DMS79 treated with DMSO at 0.1 percent for 48 hours (cell line): ENCODE measurements around the gene PLS3.

Experiments used
- DNase-seq: peaks from one replicate; lab custom pipeline; 2025; lab: John Stamatoyannopoulos, UW

PLS3 gene

DNA sequence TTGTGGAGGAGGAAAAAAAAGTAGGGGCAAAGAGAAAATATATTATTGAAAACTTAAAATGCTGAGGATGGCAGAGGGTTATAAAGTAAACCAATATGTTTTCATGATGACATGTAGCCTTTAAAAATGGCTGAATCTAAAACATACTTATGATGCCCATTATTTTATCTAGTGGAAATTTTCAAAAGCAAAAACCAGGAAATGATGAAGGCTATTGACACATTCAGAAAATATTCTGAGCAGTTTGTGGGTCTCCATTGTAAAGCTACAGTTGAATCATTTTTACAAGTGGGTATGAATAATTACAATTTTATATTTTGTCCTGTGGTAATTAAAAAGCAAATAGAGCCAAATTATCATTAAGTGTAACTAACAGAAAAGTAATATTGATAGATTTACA lies 10.7 kb downstream of the PLS3 start:
- DNase-seq: no peak

DNA sequence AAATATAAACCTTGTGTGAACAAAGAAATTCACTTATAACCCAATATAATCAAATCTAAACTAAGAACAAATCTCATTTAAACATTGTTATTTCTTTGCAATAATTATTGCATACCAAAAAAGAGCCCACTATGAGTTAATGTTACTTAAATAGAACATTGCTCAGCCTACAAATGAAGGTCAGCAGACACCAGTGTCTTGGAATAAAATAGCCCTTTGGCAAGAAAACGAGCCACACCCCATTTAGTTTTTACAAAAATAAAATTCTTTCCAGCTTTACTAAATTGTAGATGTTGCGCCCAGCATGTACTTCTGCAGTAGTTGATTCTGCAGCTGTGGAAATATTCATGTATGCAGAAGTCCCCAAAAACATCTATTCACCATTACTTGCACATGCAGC lies 12.2 kb downstream of the PLS3 start:
- no peak for DNase-seq

DNA sequence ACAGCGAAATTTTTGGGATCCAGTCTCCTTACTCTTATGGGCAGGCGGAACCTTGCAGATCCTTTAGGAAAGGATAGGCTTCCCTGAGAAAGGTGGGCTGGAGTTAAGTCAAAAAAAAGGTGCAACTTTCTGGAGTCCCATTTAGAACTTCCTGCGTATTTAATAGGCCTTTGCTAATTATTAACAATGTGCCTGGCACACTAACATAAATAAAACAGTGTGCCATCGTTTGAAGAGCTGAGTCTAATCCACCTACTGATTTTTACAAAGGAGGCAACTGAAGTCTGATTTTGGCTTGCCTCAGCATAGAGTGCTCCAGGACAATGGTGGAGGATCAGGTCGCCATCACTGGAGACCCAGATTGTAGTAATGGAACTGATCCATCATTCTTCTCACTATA lies 15.7 kb downstream of the PLS3 start:
- no peak for DNase-seq

DNA sequence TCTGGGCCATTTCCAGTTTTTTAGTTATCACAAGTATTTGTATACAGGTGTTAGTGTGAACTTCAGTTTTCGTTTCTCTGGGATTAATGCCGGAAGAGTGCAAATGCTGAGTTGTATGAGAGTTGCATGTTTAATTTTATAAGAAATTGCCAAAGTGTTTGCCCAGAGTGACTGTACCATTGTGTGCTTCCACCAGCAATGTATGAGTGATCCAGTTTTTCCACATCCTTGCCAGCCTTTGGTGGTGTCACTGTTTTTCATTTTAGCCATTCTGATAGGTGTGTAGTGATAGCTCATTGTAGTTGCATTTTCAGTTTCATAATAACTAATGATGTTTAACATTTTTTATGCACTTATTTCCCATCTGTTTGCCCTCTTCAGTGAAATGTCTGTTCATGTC lies 18.4 kb downstream of the PLS3 start:
- DNase-seq: no peak

DNA sequence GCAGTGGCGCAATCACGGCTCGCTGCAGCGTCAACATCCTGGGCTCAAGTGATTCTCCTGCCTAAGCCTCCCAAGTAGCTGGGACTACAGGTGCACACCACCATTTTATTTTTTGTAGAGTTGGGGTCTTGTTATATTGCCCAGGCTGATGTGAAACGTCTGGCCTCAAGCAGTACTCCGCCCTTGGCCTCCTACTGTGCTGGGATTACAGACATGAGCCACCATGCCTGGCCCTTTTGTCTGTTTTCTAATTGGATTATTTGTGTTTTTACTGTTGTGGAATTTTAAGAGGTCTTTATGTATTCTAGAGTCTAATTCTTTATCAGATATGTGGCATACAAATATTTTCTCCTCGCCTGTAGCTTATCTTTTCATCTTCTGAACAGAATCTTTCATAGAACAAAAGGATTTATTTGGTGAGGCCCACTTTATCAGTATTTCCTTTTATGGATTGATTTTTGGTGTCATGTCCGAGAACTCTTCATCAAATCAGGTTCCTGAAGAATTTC lies 18.9 kb downstream of the PLS3 start:
- DNase-seq: no peak

DNA sequence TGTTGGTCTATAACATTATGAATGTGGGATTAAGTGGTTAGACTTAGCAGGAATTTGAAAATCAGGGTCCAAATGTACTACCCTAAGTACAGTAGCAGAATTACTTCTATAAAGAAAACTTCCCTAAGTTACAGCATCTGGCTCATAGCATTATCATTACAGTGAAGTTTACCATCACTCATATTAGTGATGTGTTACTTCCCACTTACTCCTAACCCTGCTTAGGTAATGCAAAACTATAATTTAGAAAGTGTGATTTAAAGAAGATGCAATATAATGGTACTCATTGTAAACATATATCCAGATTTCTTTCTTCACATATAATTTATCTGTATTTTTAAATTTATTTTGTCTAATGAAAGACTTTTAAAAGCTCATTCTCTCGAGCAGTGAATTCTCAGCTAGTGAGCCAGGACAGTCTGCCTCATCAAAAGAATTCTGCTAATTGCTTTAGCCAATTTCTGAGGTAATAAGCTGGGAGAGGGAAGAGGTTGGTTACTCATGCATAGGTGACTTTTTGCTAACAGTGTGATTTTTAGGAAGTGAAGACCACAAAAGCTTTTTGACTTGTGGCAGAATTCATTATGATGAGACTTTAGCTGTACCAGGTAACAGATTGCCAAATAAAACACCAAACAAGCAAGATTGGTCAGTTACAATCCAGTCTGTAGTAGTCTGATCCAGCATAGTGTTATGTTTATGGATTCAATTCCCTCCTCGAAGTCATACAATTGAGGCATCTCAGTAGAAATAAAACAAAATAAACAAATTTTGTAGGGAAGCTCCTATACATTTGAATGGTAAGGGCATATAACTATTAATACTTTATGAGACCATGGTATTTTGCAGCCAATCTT lies 21.0 kb downstream of the PLS3 start:
- DNase-seq: no peak

DNA sequence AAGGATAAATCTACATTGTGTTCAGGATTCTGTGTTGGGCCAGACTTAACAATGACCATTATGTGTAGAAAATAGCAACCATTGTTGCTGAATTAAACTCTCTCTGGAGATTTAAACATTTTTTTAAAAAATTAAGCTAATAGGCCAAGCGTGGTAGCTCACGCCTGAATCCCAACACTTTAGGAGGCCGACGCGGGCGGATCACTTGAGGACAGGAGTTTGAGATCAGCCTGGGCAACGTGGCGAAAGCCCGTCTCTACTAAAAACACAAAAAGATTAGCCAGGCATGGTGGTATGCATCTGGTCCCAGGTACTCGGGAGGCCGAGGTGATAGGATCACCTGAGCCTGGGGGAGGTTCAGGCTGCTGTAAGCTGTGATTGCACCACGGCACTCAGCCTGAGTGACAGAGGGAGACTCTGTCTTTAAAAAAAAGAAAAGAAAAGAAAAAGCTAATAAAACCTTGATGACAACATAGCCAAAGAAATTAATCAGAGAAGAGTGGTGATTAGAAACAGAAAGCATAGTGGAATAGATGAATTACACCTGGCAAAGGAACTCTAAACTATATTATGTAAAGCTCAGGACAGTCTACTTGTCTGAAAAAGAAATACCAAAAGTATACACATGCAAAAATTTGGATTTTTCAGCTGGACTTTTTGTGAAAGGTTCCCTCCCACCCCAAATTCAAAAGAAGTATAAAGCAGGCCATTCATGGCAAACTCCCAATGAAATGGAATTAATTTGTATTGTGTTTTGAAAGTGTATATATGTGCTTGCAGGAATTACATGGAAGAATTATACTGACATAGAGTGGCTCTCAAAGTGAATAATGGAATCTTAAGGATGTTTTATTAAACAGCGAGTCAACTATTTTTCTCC lies 21.9 kb downstream of the PLS3 start:
- no peak for DNase-seq

DNA sequence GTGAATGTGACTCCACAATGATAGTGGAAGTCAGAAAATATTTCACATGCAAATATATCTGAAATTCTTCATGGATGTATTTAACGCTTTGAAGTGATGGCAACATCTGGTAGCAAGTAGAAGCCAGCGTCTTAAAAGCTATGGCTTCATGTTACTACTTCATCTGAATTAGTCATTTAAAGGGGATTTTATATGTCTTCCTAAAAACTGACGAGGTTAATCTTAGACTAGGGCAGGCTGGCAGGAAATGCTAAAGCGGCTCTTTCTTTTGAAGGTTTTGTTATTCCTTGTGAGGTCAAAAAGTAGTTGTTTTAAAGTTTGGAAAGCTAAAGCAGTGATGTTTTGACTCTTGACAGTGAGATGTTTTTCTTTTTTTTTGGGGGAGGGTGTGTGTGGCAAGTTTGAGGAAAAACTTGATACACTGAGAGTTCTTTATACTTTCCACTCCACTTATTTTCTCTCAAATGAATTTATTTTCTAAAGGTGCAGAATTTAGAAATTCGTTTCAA lies 22.6 kb downstream of the PLS3 start:
- DNase-seq: no peak

DNA sequence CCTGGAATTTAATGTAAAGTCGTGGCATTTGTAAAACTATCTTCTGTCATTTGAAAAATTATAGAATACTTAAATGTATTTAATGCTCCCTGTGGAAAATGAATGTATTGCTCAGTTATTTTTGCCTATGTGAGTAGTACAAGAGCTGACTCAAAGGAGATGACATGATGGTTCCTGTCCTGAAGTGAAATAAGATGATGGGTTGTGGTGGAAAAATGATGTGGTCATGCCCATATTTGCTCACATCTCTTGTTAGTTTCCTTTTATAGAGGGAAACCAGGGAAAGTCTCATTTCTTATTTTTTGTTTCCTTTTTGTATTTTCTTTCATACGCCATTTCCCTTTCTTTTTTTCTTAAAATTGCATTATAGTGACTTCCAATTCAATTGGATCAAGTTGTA lies 23.7 kb downstream of the PLS3 start:
- no peak for DNase-seq

DNA sequence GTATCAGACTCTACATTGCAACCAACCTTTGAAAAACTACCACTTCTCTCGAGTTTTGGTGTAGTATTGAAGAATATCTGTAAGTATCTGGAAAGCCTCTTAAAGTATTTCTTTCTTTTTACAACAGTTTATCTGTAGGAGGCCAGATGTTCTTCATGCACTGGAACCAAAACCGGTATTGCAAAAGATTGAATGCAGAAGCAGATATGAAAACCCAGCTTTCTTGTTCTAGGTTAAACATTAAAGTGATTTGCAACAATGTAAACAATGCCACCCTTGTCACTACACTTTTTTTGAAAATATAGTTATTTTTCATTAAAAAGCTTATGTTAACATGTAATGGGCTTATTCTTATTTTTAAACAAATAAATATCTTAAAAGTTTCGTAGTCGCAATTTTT lies 27.2 kb downstream of the PLS3 start:
- no peak for DNase-seq

DNA sequence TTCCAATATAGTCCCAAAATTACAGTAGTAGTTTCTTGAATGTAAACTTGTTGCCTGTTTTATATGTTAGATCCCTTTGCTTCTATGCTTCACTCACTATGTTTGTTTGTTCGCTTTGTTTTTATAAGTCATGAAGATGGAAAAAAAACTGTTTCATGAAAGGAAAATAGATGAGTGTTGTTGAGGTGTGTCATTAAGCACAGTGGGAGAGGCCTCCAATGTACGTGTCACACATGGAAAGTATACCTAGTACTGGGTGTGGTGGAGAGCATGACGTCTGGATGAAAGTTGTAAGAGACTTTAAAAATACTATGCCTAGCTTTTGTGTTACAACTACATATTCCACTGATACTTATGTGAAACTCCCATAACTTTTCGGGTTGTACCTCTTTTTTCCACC lies 28.4 kb downstream of the PLS3 start:
- DNase-seq: no peak

DNA sequence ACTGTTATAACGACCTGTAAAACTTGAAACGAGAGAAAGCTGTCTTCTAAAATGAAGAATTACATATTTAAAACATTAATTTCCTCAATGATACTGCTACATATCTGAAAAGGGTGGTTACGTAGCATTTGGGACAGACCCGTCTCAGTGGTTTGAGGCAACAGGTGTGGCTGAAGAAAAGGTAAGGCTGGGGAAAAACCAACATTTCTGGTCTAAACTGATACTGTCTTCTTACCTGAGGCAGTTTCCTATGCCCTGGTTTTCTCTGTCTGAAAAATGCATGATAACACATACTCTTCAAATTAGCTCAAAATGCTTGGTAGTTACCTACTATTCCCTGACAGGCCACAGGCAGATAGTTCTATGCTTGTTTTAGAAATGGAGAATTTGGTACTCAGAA lies 30.4 kb downstream of the PLS3 start:
- DNase-seq: no peak

DNA sequence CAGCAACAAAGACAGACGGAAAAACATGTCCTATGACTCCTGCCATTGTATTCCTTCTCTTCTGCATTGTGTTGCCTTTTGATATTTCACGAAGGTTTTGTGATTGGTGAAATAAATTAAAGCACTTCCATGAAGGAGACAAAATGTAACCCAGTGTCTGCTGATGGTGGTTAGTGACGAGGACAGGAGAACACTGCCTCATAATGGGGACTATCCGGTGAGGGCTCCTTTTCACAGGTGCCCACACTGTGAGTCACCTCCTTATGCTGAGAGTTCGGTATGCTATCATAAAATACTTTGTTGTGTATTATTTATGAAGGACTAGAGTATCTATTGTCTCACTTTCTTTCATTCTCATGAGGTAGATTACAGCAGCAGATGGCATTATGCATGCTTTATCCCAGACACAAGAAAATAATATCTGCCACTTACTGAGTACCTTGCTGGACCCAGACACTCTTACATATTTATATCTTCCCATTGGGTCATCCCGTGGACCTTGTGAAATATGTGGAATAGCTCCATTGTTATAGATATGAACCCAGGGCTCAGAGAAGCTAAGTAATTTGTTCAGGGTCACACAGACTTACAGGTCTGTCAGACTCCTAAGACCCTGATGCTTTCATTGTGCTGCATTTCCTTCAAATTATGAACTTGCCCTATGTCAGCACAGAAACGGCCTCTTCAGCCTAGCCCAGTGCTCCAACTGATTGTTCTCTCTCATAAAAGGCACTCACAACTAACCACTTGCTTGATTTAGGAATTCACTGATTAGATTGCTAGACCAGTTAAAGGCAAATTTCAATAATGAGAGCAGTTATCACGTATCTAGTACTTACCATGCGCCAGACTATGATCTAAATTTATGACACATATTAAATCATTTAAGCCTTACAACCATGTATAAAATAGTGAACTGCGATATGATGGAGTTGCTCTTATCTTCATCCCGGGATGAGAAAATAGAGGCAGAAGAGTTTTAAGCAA lies 31.2 kb downstream of the PLS3 start:
- DNase-seq: peak; percentile 22

DNA sequence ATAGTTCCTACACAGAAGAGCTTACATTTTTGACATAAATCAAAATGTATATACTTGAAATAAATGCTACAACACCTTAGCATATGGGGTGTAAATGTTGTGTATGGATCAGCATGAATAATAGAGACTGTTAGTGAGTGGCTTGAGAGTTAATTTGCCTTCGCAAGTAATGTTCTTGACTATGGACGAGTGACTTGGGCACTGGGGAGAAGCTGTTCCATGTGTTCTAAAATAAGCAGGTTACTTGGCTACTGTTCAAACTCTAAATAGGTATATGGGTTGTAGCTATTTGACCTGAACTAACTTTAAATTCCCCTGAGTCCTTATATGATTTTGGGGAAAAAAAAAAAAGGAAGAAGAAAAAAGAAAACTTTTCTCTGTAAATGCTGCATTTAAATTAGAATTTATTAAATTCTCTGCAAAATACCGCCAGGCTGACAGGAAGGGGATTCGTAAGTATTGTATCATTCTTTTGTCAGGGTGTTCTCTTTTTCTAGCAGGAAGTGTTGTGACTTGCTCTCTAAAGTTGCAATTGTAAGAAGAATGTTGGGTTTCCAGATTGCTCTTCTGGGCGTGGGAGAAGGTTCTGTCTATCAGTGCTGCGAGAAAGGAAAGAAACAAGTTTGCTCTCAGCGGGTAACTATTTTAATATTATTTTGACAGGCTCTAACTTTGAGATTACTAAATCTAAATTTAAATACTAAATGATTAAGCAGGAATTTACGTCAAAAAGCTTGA lies 32.2 kb downstream of the PLS3 start:
- DNase-seq: peak; percentile 22

DNA sequence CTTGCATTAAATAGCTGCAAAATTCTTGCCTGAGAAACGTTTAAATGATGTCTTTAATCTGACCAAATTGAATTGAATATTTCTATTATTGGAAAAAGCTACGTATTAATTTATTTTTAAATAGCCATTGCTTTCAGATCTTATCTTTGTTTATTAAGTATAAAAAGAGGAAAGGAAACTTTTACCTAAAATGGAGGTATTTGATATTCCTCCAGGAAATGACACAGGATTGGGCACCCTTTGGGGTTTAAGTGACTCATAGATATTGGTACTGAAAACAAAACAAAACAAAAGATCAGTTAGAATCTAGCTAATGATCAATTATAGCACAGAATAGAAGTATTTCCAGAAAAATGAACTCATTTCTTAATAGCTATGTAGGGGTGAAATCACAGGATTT lies 34.1 kb downstream of the PLS3 start:
- no peak for DNase-seq

DNA sequence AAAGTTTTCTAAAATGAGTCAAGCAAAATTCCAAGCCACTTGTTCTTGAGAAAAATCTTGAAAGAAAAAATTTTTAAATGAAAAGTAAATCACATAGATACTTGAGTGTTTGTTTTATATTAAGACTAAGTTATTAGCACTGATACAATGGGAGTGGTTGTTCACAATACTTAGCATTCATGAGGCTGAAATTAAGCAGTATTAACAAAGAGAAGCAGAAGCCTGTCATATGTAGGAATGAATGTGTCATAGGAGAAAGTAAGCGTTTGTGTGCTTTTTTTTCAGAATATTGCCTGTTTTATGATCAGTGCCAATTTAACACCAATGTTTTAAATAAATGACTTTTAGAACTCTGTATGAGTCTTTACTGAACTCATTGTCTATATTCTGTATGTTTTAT lies 37.6 kb downstream of the PLS3 start:
- DNase-seq: no peak

DNA sequence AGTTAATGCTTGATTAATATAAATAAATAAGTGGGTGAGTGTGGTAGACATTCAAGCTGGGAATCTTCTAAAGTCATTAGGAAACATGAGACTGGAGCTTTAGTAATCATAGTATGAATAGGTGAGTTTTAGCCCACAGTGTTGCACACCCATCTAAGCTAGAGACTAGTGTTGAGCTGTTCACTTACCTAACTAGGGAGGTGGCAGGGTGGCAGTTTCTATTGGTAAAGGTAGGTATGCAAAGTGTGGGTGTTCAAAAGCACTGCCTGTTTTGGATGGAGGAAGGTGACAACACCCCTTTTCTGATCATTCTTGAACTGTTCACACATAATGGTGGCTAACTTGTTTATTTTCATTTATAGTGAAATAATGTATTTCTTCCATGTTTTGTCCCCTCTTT lies 41.3 kb downstream of the PLS3 start:
- no peak for DNase-seq

DNA sequence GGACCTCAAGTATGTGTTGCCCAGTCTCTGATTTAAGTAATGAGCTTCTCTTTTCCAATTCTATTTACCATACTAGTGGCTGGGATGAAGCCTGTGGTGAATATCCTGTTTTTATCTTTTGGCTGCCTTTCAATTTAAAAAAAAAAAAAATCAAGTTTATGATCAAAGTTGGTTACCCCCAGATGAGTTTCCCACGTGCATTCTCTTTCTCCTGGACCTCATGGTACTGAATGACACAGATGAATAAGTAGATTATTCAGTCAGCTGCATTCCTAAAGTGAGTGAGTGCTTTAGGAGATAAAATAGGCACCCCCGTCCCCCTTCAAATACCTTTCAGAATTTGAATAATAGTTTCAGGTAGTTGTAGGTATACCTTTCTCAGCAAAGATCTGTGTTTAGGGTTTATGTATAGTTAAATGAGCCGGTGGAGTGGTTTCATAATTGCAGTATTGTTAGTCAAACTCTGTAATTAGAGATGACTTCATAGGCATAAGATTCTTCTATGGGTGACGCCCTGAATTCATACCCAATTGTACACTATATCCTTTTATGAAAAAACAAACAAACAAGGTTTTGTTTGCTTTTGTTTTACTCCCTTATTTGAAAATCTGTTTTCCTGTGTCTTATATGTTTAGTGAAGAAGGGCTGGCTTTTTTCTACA lies 41.9 kb downstream of the PLS3 start:
- no peak for DNase-seq

DNA sequence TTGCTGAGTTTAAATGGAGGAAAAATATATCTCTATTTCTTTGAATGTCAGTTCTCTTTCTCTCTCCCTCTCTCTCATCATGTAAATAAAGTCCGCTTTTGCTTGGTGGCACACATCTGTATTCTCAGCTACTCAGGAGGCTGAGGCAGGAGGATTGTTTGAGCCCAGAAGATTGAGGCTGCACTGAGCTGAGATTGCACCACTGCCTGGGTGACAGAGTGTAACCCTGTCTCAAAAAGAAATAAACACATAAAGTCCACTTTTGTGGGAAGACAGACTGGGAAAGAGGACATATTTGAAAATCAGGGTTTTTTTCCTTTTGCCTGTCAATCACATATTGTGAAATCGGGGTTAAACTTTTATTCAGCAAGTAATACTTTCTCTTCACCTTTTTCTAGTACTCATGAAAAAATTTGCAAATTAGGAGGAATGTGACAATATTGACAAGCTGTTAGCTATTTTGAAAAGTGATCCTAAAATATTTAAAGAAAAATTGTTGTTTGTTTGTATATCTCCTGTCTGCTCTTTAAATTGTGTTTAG lies 42.6 kb downstream of the PLS3 start:
- no peak for DNase-seq

DNA sequence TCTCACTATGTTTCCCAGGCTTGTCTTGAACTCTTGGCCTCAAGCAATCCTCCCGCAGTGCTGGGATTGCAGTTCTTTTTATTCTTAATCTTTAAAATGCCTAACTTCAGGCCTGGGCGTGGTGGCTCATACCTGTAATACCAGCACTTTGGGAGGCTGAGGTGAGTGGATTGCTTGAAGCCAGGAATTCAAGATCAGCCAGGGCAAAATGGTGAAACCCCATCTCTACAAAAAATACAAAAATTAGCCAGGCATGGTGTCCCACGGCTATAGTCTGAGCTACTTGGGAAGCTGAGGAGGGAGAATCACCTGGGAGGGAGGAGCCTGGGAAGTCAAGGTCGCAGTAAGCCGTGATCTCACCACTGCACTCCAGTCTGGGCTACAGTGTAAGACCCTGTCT lies 45.9 kb downstream of the PLS3 start:
- DNase-seq: no peak
